ENCODE data around the gene TRPM7.
"Not testable (repeated sequence)": the region's sequence is repeated elsewhere in the genome, so short reads cannot be mapped to it uniquely, and the experiment has no call there.

Gene TRPM7

GRCh38 chr15:50686469-50687301 is at the start of gene TRPM7:
Gene TRPM7 (minus strand): TSS chr15:50686797. CDS start chr15:50686533, 264 bp downstream.
- peak; percentile 62 for DNase-seq

DNA sequence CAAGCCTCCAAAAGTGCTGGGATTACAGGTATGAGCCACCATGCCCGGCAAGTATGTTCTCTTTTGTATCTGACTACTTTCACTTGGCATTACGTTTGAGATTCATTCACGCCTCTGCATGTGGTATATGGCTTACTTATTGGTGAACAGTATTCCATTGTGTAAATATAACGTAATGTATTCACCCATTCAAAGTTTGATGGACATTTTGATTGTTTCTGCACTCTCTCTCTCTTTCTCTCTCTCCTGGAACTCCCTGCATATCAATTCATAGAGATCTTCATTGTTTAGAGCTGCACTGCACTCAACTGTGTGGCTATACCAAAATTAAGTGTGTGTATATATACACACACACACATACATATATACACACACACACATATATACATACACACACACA is 48.6 kb upstream of the TRPM7 start:
- no peak for DNase-seq

DNA sequence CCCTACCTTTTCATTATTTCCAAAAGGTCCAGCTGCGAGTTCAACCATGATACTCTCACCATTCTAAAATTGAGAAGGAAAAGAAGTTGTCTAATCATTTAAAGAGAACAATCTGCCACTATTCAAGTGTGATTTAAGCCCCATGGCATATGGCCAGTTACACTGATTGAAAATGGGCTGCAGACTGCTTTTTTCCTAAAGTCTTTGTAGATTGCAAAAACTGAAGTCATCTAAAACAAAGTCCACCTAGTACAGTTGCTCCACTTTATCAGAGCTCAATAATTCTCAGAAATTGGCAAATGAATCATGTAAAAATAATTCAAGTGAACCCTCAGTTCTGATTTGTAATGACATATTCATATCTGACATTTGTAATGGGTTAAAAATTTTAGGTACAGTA is 39.7 kb upstream of the TRPM7 start:
- DNase-seq = no peak

DNA sequence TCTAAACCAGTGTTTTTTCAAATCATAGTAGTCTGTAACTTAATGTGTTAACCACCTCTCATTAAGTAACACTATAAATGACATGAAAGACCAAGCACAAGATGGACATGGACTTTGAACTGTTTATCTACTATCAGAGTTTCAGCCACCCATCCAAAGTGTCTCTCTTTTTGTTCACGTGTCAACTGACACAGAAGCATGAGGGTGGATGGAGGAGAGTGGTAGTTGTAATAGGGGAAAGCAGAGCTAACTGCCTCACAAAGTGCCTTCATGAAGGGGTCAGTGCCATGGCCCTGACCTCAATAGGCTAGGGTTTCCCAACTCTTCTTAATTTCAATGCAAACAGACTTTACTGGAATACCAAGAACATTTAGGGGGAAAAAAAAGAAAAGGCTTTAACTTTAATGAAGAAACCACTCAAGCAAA is 32.1 kb upstream of the TRPM7 start:
- DNase-seq = no peak

DNA sequence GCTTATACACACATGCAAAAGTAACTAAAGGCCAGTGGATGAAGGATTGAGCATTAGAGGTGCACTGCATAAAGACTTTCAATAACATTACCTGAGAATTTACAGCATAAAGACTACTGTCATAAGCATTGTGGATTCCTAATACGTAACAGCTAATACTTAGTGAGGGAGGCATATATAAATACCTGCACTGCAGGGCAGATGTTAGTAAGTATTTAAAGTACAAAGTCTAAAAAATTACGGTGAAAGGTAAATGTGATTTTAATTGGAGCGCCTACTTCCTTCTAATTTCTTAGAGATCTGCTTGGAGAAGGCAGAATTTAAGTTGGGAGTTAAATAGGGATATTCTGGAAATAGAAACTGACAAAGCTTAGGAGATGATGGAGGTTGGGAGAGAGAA is 25.4 kb upstream of the TRPM7 start:
- no peak for DNase-seq

- no peak for DNase-seq
Measured at GRCh38 chr15:50710585-50710984, 24.0 kb upstream of the TRPM7 start.

GRCh38 chr15:50707878-50708427 is 21.4 kb upstream of the TRPM7 start:
- DNase-seq = no peak

DNA sequence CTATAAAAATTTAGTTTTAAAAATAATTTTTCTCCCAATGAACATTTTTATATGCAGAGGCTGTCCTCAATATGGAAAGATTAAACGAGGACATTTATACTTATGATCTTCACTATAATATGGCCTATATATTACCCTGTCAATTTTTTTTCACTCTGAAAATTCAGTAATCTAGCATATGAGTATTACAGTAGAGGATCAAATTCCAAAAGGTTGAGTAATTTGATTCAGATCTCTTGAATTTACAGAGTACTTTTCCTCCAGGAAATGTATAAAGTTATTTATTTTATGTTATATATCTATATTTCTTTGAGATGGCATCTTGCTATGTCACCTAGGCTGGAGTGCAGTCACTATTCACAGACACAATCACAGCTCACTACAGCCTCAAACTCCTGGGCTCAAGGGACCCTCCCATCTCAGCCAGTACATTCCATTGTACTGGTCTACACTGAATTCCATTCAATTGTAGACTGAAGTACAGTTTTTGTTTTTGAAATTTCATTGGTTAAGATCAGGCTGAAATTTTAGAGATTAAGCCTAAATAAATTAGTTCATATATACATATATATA is 16.3 kb upstream of the TRPM7 start:
- no peak for DNase-seq

DNA sequence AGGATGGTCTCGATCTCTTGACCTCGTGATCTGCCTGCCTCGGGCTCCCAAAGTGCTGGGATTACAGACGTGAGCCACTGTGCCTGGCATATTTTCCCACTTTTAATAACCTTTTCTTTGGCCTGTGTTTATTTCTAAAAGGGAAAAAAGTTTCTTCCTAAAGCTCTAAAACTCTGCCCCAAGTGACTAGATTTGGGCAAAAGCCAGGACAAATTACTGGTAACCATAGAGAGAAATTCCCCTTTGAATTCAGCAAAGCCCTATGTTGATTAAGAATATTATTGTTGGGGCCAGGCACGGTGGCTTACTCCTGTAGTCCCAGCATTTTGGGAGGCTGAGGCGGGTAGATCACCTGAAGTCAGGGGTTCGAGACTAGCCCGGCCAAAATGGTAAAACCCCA is 11.5 kb upstream of the TRPM7 start:
- DNase-seq = no peak

- DNase-seq = no peak
Measured at GRCh38 chr15:50697109-50697797, 10.7 kb upstream of the TRPM7 start.

DNA sequence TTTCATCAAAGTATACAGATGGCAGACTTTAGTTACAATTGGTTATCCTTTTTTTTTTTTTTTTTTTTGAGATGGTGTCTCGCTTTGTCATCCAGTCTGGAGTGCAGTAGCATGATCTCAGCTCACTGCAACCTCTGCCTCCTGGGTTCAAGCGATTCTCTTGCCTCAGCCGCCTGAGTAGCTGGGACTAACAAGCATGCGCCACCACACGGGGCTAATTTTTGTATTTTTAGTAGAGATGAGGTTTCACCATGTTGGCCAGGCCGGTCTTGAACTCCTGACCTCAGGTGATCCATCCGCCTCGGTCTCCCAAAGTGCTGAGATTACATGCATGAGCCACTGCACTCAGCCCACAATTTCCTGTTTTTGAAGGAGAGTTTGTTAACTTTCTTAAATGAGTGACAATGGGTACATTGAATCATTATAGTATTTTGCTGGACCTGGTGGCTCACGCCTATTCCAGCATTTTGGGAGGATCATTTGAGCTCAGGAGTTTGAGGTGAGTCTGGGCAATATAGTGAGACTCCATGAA is 8.1 kb upstream of the TRPM7 start:
- DNase-seq = not testable (repeated sequence)

DNA sequence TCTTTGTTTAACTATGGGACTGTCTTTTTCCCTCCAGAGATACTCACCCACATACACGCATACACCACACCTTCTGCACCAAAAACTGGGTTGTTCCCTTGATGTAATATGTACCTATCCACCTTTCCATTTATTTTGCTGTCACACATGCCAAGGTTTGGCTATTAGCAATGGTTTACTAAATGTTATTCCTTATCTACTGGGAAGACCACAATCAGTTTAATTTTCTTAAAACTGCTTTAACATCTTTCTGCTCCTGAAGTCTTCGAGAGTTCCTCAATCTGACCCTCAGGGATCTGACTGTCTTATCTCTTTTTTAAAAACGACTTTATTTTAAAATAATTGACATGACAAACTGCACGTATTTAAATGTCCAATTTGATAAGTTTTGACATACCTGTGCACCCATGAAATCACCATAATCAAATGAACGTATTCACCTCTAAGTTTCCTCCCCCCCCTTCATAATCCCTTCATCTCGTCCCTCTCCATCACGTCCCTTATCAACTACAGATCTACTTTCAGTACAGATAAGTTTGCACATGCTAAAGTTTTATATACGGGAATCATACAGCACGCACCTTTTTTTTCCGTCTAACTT is 805 bp upstream of the TRPM7 start:
- no peak for DNase-seq

- no peak for DNase-seq
Measured at GRCh38 chr15:50685976-50686468, 575 bp downstream of the TRPM7 start.

GRCh38 chr15:50685191-50685975 is 1.2 kb downstream of the TRPM7 start:
- DNase-seq = no peak

GRCh38 chr15:50681467-50681866 is 5.1 kb downstream of the TRPM7 start:
- no peak for DNase-seq

DNA sequence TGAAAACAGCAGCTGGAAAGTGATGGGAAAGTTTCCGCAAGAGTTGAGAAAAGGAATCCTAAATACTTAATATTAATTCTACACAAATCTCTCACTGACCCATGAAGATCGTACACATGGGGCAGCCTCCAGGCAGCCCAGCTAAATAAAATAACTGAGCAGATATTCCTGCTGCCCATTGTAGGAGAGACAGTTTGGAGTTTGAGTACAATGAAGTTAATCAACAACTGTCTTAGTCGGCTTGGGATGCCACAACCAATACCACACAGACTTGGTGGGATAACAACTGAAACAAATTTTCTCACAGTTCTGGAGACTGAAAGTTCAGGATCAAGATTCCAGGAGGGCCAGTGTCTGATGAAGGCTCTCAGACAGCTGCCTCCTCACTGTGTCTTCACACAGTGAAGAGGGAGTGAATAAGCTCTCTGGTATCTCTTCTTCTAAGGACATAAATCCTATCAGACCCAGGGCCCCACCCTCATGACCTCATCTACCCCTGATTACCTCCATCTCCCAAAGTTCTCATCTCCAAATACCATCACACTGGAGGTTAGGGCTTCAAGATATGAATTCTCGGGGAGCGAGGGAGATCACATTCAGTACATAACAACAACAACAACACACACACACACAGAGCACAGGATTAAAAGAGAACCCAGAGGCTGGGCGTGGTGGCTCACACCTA is 9.7 kb downstream of the TRPM7 start:
- no peak for DNase-seq

GRCh38 chr15:50675535-50676144 is 11.0 kb downstream of the TRPM7 start:
- no peak for DNase-seq

- no peak for DNase-seq
Measured at GRCh38 chr15:50670115-50670514, 16.5 kb downstream of the TRPM7 start.

GRCh38 chr15:50669611-50670010 is 17.0 kb downstream of the TRPM7 start:
- no peak for DNase-seq

GRCh38 chr15:50665938-50666337 is 20.7 kb downstream of the TRPM7 start:
- DNase-seq = no peak

GRCh38 chr15:50655555-50655954 is 31.0 kb downstream of the TRPM7 start:
- DNase-seq = no peak

Data from 8988T (cell line).